Measurements from ENCODE around the gene DIO3. TPM values are rescaled to one million over a fixed set of nuclear protein-coding genes. Genes with fewer than 3 reads are reported as not detected.

DIO3 gene
- polyA plus RNA-seq, 3 donors, result not detected

- peak overlapping the region; percentile 51 for H2AFZ ChIP-seq (ENCODE audit: insufficient read depth, low read depth, low read length, poor library complexity, severe bottlenecking)
- Mint-ChIP-seq H3K27ac (no peak overlapping the region), H3K4me3 (peak overlapping the region in 1 of 2 donors; percentile 31)
Measured at GRCh38 chr14:101583715-101584054, 22.4 kb downstream of the DIO3 start.

GRCh38 chr14:101584055-101584859 is 23.0 kb downstream of the DIO3 start:
- 86% methylated on average over 54 of the region's 54 CpGs for WGBS (ENCODE audit: insufficient coverage)
- Histone ChIP-seq H3K27me3 (ENCODE audit: control insufficient read depth in 2 of 2, insufficient read depth in 2 of 2, low read length in 2 of 2) (no peaks in the 10 kb centered on the region), H4K20me1 (ENCODE audit: insufficient read depth, low read length) (no peaks in the 10 kb centered on the region), H3K9me3 (replicated peaks in 1 of 2; ENCODE audit: control insufficient read depth in 1 of 2, insufficient read depth in 1 of 2, low read length in 2 of 2) (peaks cover 0 to 3% of the 10 kb centered on the region in 2 donors), H3K4me1 (ENCODE audit: control insufficient read depth in 1 of 2, insufficient read depth in 2 of 2, low read length in 2 of 2) (no peaks in the 10 kb centered on the region), H2AFZ (ENCODE audit: insufficient read depth, low read depth, low read length, poor library complexity, severe bottlenecking) (peak overlapping the region; percentile 51), H3K4me3 (replicated peaks in 1 of 3; ENCODE audit: low read depth in 2 of 3, low read length in 3 of 3) (peak overlapping the region in 1 of 3 experiments; percentile 58), H3K79me2 (ENCODE audit: insufficient read depth, low read length) (no peaks in the 10 kb centered on the region), H3K4me2 (replicated peaks; ENCODE audit: extremely low read depth, low read length, poor library complexity, severe bottlenecking) (peak overlapping the region; percentile 51), H3K9ac (ENCODE audit: insufficient read depth, low read length, poor library complexity, severe bottlenecking) (peak overlapping the region; percentile 44), H3K27ac (ENCODE audit: low read depth in 1 of 2, low read length in 2 of 2) (no peak overlapping the region), H3K36me3 (replicated peaks in 1 of 2; ENCODE audit: control insufficient read depth in 1 of 2, insufficient read depth in 2 of 2, low read length in 2 of 2) (no peaks in the 10 kb centered on the region)
- Mint-ChIP-seq H3K27me3 (ENCODE audit: low read depth in 3 of 3) (peaks cover 4 to 18% (median 10%) of the 10 kb centered on the region in 3 donors), H3K36me3 (no peaks in the 10 kb centered on the region), H3K9me3 (peaks cover 0 to 7% (median 0%) of the 10 kb centered on the region in 7 donors), H3K27ac (no peak overlapping the region), H3K4me1 (no peaks in the 10 kb centered on the region), H3K4me3 (peak overlapping the region in 1 of 2 donors; percentile 31)
- no peak for TF ChIP-seq CTCF (IDR thresholded peaks at IDR 0.05)
- peak in 1 of 3 donors; percentile 3 for DNase-seq
- intact Hi-C loops (cut with micrococcal nuclease), result no loop called here

More at GRCh38 chr14:101583715-101584054, 22.4 kb downstream of the DIO3 start:
- Histone ChIP-seq H3K4me3 (replicated peaks in 1 of 3; ENCODE audit: low read depth in 2 of 3, low read length in 3 of 3) (peak overlapping the region in 1 of 3 experiments; percentile 58), H3K27me3 (ENCODE audit: control insufficient read depth in 2 of 2, insufficient read depth in 2 of 2, low read length in 2 of 2) (no peaks in the 10 kb centered on the region), H3K27ac (ENCODE audit: low read depth in 1 of 2, low read length in 2 of 2) (no peak overlapping the region), H3K79me2 (ENCODE audit: insufficient read depth, low read length) (no peaks in the 10 kb centered on the region), H3K4me2 (replicated peaks; ENCODE audit: extremely low read depth, low read length, poor library complexity, severe bottlenecking) (peak overlapping the region; percentile 51), H3K4me1 (ENCODE audit: control insufficient read depth in 1 of 2, insufficient read depth in 2 of 2, low read length in 2 of 2) (no peaks in the 10 kb centered on the region), H4K20me1 (ENCODE audit: insufficient read depth, low read length) (no peaks in the 10 kb centered on the region), H3K36me3 (replicated peaks in 1 of 2; ENCODE audit: control insufficient read depth in 1 of 2, insufficient read depth in 2 of 2, low read length in 2 of 2) (no peaks in the 10 kb centered on the region), H3K9ac (ENCODE audit: insufficient read depth, low read length, poor library complexity, severe bottlenecking) (no peak overlapping the region), H3K9me3 (replicated peaks in 1 of 2; ENCODE audit: control insufficient read depth in 1 of 2, insufficient read depth in 1 of 2, low read length in 2 of 2) (peaks cover 0 to 3% of the 10 kb centered on the region in 2 donors)
- no peak for TF ChIP-seq CTCF (IDR thresholded peaks at IDR 0.05)
- H3K9me3 Mint-ChIP-seq, result peaks cover 0 to 7% (median 0%) of the 10 kb centered on the region in 7 donors
- no peaks in the 10 kb centered on the region for H3K4me1 Mint-ChIP-seq
- intact Hi-C loops (cut with micrococcal nuclease), result no loop called here
- peaks cover 4 to 17% (median 9%) of the 10 kb centered on the region in 3 donors for H3K27me3 Mint-ChIP-seq (ENCODE audit: low read depth in 3 of 3)
- WGBS (ENCODE audit: insufficient coverage), result 93% methylated on average over 5 of the region's 7 CpGs
- no peak for DNase-seq
- H3K36me3 Mint-ChIP-seq, result no peaks in the 10 kb centered on the region

Measured in CD14-positive monocyte (primary cell).